A673 (cell line): ENCODE measurements around the gene SH2B3. TPM values are rescaled to one million over a fixed set of nuclear protein-coding genes. Genes with fewer than 3 reads are reported as not detected.

Experiments
- BruUV-seq: library from RNA; stranded (reverse); fragments of 400-500 nt; replicated peaks from 2 replicates; lab custom pipeline; 2021; lab: Mats Ljungman, UMichigan
- CTCF ChIA-PET: fragments of 300-600 bp; sonication (Branson Sonifier 250); formaldehyde crosslinking; loops from one replicate; lab custom pipeline; 2022; ENCODE audit warnings: antibody characterized with exemption; lab: Charles Lee
- POLR2A ChIA-PET: fragments of 300-600 bp; sonication (Branson Sonifier 250); formaldehyde crosslinking; loops from one replicate; lab custom pipeline; 2022; ENCODE audit warnings: antibody characterized with exemption; ENCODE audit not compliant: low non-redundant PET; lab: Charles Lee
- DNase-seq: peaks from one replicate; pipeline ENCODE4 v3.0.0-alpha.2; 2015; ENCODE audit warnings: low spot score
- H3K27ac ChIP-seq: fragments of 200-600 bp; sonication (generic); 2 replicates; pipeline ENCODE4 v1.5.1; 2016; ENCODE audit warnings: mixed run types, low read depth, mild to moderate bottlenecking, mixed read lengths, antibody characterized with exemption, low read length; ENCODE audit not compliant: poor library complexity, severe bottlenecking
- H3K27me3 ChIP-seq: fragments of 200-600 bp; sonication (generic); replicated peaks from 2 replicates; pipeline ENCODE4 v1.6.1; 2017; ENCODE audit warnings: mixed run types, low read depth, mild to moderate bottlenecking, mixed read lengths, antibody characterized with exemption, low read length; ENCODE audit not compliant: insufficient read depth, poor library complexity
- H3K36me3 ChIP-seq: fragments of 200-600 bp; sonication (generic); 2 replicates; pipeline ENCODE4 v1.6.1; 2016; ENCODE audit warnings: mixed run types, mild to moderate bottlenecking, mixed read lengths, antibody characterized with exemption, low read length; ENCODE audit not compliant: insufficient read depth, poor library complexity, severe bottlenecking
- H3K4me1 ChIP-seq: fragments of 200-600 bp; sonication (generic); 2 replicates; pipeline ENCODE4 v1.6.1; 2017; ENCODE audit warnings: mixed run types, mild to moderate bottlenecking, mixed read lengths, antibody characterized with exemption, low read length; ENCODE audit not compliant: insufficient read depth, poor library complexity, severe bottlenecking
- H3K4me3 ChIP-seq: fragments of 200-600 bp; sonication (generic); 2 replicates; pipeline ENCODE4 v1.5.1; 2016; ENCODE audit warnings: low read depth, mixed run types, mild to moderate bottlenecking, mixed read lengths, low read length; ENCODE audit not compliant: poor library complexity, severe bottlenecking
- H3K9me3 ChIP-seq: fragments of 200-600 bp; sonication (generic); 2 replicates; pipeline ENCODE4 v1.6.1; 2016; ENCODE audit warnings: mixed run types, low read depth, mild to moderate bottlenecking, mixed read lengths, antibody characterized with exemption, low read length; ENCODE audit not compliant: poor library complexity, severe bottlenecking
- CTCF ChIP-seq: fragments of 300-800, 200-600 bp; sonication (generic); conservative IDR thresholded peaks from 2 replicates; pipeline ENCODE4 v1.5.1; 2017; ENCODE audit warnings: low read depth, mild to moderate bottlenecking, antibody characterized with exemption, low read length, moderate library complexity, mixed read lengths
- EZH2 ChIP-seq: fragments of 200-600 bp; sonication (generic); IDR thresholded peaks from 2 replicates; pipeline ENCODE4 v1.6.1; 2017; ENCODE audit warnings: borderline replicate concordance, low read depth, mild to moderate bottlenecking, mixed read lengths, antibody characterized with exemption, low read length; ENCODE audit not compliant: poor library complexity, severe bottlenecking
- intact Hi-C: fragments of 100-400 bp; cut with micrococcal nuclease; formaldehyde crosslinking; loops from one replicate; pipeline ENCODE4 v1.10.0; 2022; ENCODE audit not compliant: unreplicated experiment
- total RNA-seq: library from RNA; stranded (reverse); gene quantifications from 2 replicates; pipeline ENCODE4 v1.2.3, GENCODE V29; 2021

The SH2B3 gene
- total RNA-seq, 1 experiment from 2014 or later = 133 TPM

- intact Hi-C loops = loop anchor here (5.0 kb wide), 1 partner anchor 188 kb away; the partner anchor contains the start of gene ATXN2
- DNase-seq = peak; percentile 47
- Histone ChIP-seq H3K9me3 (no peaks in the 10 kb centered on the region), H3K27me3 (no peaks in the 10 kb centered on the region), H3K4me3 (peak overlapping the region; percentile 80), H3K27ac (peak overlapping the region; percentile 91), H3K36me3 (no peaks in the 10 kb centered on the region), H3K4me1 (peaks cover 76% of the 10 kb centered on the region)
- no peak for TF ChIP-seq CTCF
- POLR2A ChIA-PET = no interaction called here
- CTCF ChIA-PET = interaction anchor here (1.5 to 2.0 kb wide), 2 partner anchors 12 to 43 kb away, joined by 6 read pairs; no protein-coding TSS in a partner anchor
- no TSS peak for BruUV-seq
These were observed 3.1 kb downstream of the SH2B3 start for GRCh38 chr12:111408686-111409402.

DNA sequence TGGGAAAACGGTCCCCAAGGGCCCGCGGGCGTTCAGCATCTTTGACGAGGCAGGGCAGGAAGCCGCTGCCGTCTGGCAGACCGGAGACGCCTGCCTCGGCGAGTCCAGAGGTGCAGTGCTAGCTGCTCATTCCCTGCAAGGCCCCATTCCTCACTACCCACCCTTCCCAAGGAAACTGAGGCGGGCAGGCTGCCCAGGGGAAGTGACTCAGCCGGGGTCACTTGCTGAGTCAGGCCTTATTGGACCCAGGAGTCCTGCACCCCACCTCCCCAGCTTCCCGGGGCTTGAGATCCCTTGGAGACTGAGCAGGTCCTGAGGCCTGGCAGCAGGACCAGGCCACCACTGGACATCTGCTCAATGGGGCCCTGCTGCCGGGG lies 3.7 kb downstream of the SH2B3 start:
- DNase-seq = peak; percentile 76

DNA sequence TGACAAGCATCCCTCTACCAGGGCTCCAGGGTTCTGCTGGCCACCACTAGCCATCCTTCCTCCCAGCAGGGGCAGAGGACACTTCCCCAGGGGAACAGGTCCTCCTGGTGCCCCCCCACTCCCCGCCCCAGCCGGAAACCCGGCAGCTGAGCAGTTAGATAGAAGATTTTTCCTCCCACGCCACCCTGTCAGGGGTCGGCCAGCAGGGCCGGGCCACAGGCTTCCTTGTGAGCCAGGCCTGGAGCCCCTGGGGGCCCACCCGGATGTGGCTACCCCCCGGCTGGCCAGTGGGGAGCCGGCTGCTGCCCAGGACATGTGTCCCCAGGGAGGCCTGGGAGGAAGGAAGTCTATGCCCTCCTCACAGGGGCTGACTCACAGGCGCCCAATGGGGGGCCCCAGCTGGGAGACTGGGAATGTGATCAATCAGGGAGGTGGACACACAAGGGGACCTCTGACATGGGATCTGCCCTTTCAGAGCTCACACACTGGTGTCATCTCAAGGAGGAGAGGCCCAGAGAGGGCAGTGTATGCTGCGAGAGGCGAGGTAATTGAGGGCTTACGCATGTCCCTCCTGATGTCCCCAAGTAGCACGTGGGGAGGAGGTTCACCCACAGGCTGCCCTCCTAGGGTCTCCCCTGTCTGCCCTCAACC lies 4.2 kb downstream of the SH2B3 start:
- H3K27me3 ChIP-seq = no peaks in the 10 kb centered on the region
- no peaks in the 10 kb centered on the region for H3K36me3 ChIP-seq
- no peak for TF ChIP-seq CTCF
- no peak for TF ChIP-seq EZH2
- POLR2A ChIA-PET = interaction anchor here (0.5 kb wide), 1 partner anchor 28 kb away, joined by 3 read pairs; no protein-coding TSS in a partner anchor
- peaks cover 71% of the 10 kb centered on the region for H3K4me1 ChIP-seq
- H3K4me3 ChIP-seq = peak overlapping the region; percentile 80
- no peaks in the 10 kb centered on the region for H3K9me3 ChIP-seq
- intact Hi-C loops = loop anchor here (5.0 kb wide), 1 partner anchor 187 kb away; the partner anchor contains the start of gene ATXN2
- peak overlapping the region; percentile 91 for H3K27ac ChIP-seq
- DNase-seq = peak; percentile 93
- BruUV-seq = no TSS peak
- CTCF ChIA-PET = interaction anchor here (1.1 to 2.0 kb wide), 2 partner anchors 13 to 42 kb away, joined by 5 to 6 read pairs; no protein-coding TSS in a partner anchor

More for the DNA sequence above, 3.7 kb downstream of the SH2B3 start:
- no peak for TF ChIP-seq CTCF
- TF ChIP-seq EZH2 = no peak
- intact Hi-C loops = loop anchor here (5.0 kb wide), 1 partner anchor 188 kb away; the partner anchor contains the start of gene ATXN2
- H3K9me3 ChIP-seq = no peaks in the 10 kb centered on the region
- TSS peak; percentile 9 for BruUV-seq
- peak overlapping the region; percentile 80 for H3K4me3 ChIP-seq
- peaks cover 76% of the 10 kb centered on the region for H3K4me1 ChIP-seq
- H3K27ac ChIP-seq = peak overlapping the region; percentile 91
- ChIA-PET CTCF (interaction anchor here (2.0 kb wide), 1 partner anchor 12 kb away, joined by 6 read pairs; no protein-coding TSS in a partner anchor), POLR2A (no interaction called here)
- H3K36me3 ChIP-seq = no peaks in the 10 kb centered on the region
- H3K27me3 ChIP-seq = no peaks in the 10 kb centered on the region
